Type B pancreatic cell (in vitro differentiated cells): ENCODE measurements around the gene TMEM163. TPM values are rescaled to one million over a fixed set of nuclear protein-coding genes. Genes with fewer than 3 reads are reported as not detected.

Experiments
- DNase-seq: peaks from one replicate; pipeline ENCODE4 v3.0.0; 2021; ENCODE audit warnings: mixed read lengths; ENCODE audit not compliant: unreplicated experiment; ENCODE audit errors: extremely low spot score
- H3K27ac Mint-ChIP-seq: 2 replicates; pipeline ENCODE4 v1.8.0; 2021; ENCODE audit warnings: mild to moderate bottlenecking, mixed read lengths
- H3K27me3 Mint-ChIP-seq: 2 replicates; pipeline ENCODE4 v1.8.0; 2021; ENCODE audit warnings: mixed read lengths
- H3K36me3 Mint-ChIP-seq: 2 replicates; pipeline ENCODE4 v1.8.0; 2021; ENCODE audit warnings: mixed read lengths
- H3K4me1 Mint-ChIP-seq: one replicate; pipeline ENCODE4 v1.8.0; 2021; ENCODE audit warnings: mixed read lengths; ENCODE audit not compliant: unreplicated experiment
- H3K4me3 Mint-ChIP-seq: 2 replicates; pipeline ENCODE4 v1.8.0; 2021; ENCODE audit warnings: mild to moderate bottlenecking, mixed read lengths
- H3K9me3 Mint-ChIP-seq: 2 replicates; pipeline ENCODE4 v1.8.0; 2021; ENCODE audit warnings: mixed read lengths
- CTCF ChIP-seq: fragments of 200-600 bp; sonication (generic); conservative IDR thresholded peaks from 2 replicates; pipeline ENCODE4 v1.5.0; 2021; ENCODE audit warnings: antibody characterized with exemption, mild to moderate bottlenecking
- total RNA-seq: library from RNA; stranded (reverse); gene quantifications from 2 replicates; pipeline ENCODE4 v1.2.1, GENCODE V29; 2021; ENCODE audit warnings: low replicate concordance

Gene TMEM163
- total RNA-seq, 1 donor from 2014 or later, result 4.0 TPM

DNA sequence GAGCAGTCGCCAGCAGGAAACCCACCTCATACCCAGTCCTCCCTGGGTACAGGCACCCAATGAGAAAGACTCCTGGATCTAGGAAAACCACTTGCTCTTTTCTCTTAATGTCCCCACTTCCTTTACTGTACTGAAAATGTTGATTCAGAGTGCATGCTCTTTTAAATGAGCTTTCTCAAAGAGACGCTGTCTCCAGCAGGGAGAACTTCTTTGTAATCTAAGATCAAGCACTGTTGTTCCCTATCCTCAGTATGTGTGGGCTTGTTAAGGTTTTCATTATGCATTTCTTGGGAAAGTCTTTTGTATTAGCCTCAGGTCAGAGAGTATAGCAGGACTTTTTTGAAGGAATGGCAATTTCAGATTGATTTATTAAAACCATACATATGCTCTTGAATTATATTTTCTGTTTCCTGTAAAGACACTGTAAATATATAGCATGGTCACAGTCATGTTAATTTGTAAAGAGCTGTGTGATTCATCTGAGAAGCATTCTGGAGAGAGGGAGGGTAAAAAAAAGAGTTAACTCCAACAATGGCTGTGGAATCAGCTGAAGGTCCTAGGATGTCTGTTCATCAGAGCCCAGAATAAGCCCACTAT, 286.9 kb downstream of the TMEM163 start:
- no peak overlapping the region for H3K4me3 Mint-ChIP-seq
- TF ChIP-seq CTCF, result no peak
- H3K27me3 Mint-ChIP-seq, result no peaks in the 10 kb centered on the region
- H3K4me1 Mint-ChIP-seq, result peaks cover 19% of the 10 kb centered on the region
- H3K9me3 Mint-ChIP-seq, result no peaks in the 10 kb centered on the region
- peak overlapping the region; percentile 82 for H3K27ac Mint-ChIP-seq
- H3K36me3 Mint-ChIP-seq, result peaks cover 25% of the 10 kb centered on the region
- no peak for DNase-seq

DNA sequence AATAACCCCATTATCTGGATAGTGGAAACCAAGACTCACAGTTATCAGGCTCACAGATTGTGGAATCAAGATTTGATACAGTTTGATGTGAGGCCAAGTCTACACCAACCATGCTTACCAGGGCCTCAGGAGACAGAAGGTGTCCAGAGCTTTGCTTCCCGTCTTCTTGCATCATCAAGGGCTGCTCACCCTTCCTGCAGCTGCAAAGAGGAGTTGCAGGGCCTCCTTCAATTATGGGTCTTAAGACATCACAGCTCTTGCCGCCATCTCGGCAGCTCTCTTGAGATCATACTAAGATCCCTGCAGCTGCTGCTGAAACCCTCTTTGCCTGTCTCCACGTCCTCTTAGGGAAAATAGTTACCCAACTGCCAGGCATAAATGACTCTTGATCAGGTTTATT, 288.9 kb downstream of the TMEM163 start:
- no peak for TF ChIP-seq CTCF
- H3K27ac Mint-ChIP-seq, result no peak overlapping the region
- DNase-seq, result peak; percentile 24
- H3K36me3 Mint-ChIP-seq, result peaks cover 25% of the 10 kb centered on the region
- H3K9me3 Mint-ChIP-seq, result no peaks in the 10 kb centered on the region
- H3K27me3 Mint-ChIP-seq, result no peaks in the 10 kb centered on the region
- peaks cover 19% of the 10 kb centered on the region for H3K4me1 Mint-ChIP-seq
- no peak overlapping the region for H3K4me3 Mint-ChIP-seq

DNA sequence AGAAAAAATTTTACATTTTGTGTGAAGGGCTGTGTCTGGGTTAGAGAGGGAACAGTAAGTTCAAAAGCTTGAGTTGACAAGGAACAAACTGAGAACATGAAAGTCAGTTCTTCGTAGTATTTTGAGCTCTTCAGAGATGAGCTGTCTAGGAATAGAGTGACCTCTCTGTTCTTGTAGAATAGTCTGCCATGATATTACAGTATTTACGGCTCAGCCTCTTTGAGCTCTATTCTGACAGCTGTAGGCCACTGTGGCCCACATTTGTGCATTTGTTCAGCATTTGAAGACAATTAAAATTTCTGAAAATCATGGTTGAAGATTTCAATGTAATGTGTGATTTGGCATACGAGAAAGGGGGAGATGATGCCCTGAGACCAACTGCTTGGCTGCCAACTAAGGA, 292.1 kb downstream of the TMEM163 start:
- Mint-ChIP-seq H3K9me3 (no peaks in the 10 kb centered on the region), H3K4me1 (peaks cover 12% of the 10 kb centered on the region), H3K27ac (no peak overlapping the region), H3K27me3 (no peaks in the 10 kb centered on the region), H3K4me3 (no peak overlapping the region), H3K36me3 (peaks cover 21% of the 10 kb centered on the region)
- no peak for DNase-seq
- no peak for TF ChIP-seq CTCF

DNA sequence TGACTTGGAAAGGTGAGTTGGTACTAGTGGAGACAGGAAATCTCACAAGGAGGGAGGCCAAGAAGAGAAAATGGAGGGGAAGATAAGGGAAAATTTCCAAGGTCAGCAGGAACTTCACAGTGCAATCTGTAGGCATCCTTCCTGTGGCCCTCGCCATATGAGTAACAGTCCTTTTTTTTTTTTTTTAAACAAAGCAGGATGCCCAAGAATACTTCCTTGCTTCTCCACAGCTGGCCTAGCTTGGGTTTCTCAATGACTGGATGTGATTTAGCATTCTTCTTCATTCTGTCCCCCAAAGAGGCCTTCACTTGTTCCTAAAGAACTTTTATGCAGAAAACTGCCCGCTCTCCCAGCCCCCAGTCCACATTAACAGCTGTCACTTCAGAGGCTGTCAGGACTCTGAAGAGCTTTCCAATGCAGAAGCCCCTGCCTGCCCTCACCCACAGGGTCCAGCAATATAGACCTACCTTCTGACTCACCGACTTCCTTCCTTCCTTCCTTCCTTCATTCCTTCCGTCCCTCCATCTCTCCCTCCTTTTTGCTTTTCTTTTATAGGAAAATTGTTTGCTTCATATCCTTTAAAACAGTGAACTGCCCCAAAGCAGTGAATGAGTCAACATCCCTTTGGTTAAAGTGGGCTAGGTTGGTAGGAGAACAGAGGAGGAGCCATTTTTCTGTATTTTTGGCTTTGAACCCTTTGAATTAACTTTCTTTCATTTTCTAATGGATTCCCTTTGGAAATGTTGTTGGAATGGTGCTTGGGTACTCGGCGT, 292.9 kb downstream of the TMEM163 start:
- TF ChIP-seq CTCF, result no peak
- no peak overlapping the region for H3K4me3 Mint-ChIP-seq
- H3K9me3 Mint-ChIP-seq, result no peaks in the 10 kb centered on the region
- no peak overlapping the region for H3K27ac Mint-ChIP-seq
- DNase-seq, result no peak
- H3K4me1 Mint-ChIP-seq, result peaks cover 4% of the 10 kb centered on the region
- H3K36me3 Mint-ChIP-seq, result peaks cover 21% of the 10 kb centered on the region
- no peaks in the 10 kb centered on the region for H3K27me3 Mint-ChIP-seq

GRCh38 chr2:134421556-134422328, 297.1 kb downstream of the TMEM163 start:
- TF ChIP-seq CTCF, result no peak
- H3K4me3 Mint-ChIP-seq, result no peak overlapping the region
- no peak overlapping the region for H3K27ac Mint-ChIP-seq
- DNase-seq, result no peak
- H3K4me1 Mint-ChIP-seq, result peaks cover 6% of the 10 kb centered on the region
- peaks cover 21% of the 10 kb centered on the region for H3K36me3 Mint-ChIP-seq
- no peaks in the 10 kb centered on the region for H3K9me3 Mint-ChIP-seq
- H3K27me3 Mint-ChIP-seq, result no peaks in the 10 kb centered on the region
